H1 (cell line): ENCODE data around the gene WDR35. TPM values are rescaled to one million over a fixed set of nuclear protein-coding genes. Genes with fewer than 3 reads are reported as not detected.

Source experiments
- ASH2L ChIP-seq: fragments of 200-600, 300-600 bp; sonication (generic); IDR thresholded peaks from one replicate; pipeline ENCODE4 v1.7.1; 2017; ENCODE audit warnings: low read length
- BRCA1 ChIP-seq: IDR thresholded peaks from 2 replicates; pipeline ENCODE4 v1.6.1; 2012; ENCODE audit warnings: low read depth, low read length, improper control_type of control experiment
- CBX8 ChIP-seq: fragments of 300-800, 300-1000 bp; sonication (generic); IDR thresholded peaks from 2 replicates; pipeline ENCODE4 v1.7.1; 2016; ENCODE audit warnings: low read depth, low read length, borderline replicate concordance
- CREB1 ChIP-seq: IDR thresholded peaks from 2 replicates; pipeline ENCODE4 v1.6.1; 2012; ENCODE audit warnings: inconsistent platforms
- E2F6 ChIP-seq: IDR thresholded peaks from 2 replicates; pipeline ENCODE4 v1.6.1; 2012; ENCODE audit warnings: inconsistent platforms
- EGR1 ChIP-seq: IDR thresholded peaks from 2 replicates; pipeline ENCODE4 v1.6.1; 2011; ENCODE audit warnings: low read depth, low read length, borderline replicate concordance
- EP300 ChIP-seq, 2 experiments: IDR thresholded peaks; 1 replicate in 1 of 2; 2 replicates in 1 of 2; pipeline ENCODE4 v1.6.1; 2011 to 2012; ENCODE audit warnings: low read depth in 2 of 2, low read length in 2 of 2, mild to moderate bottlenecking in 2 of 2, borderline replicate concordance in 1 of 2, inconsistent platforms in 1 of 2, moderate library complexity in 1 of 2
- GTF2F1 ChIP-seq: IDR thresholded peaks from 2 replicates; pipeline ENCODE4 v1.6.1; 2012; ENCODE audit warnings: low read depth, low read length, improper control_type of control experiment, borderline replicate concordance
- HDAC2 ChIP-seq, 2 experiments: fragments of 300-600 bp in 1 of 2; sonication (generic) in 1 of 2; IDR thresholded peaks; 2 replicates each; pipeline ENCODE4 v1.6.1; 2011 to 2012; ENCODE audit warnings: low read depth in 2 of 2, low read length in 2 of 2, mild to moderate bottlenecking in 2 of 2, moderate library complexity in 2 of 2, borderline replicate concordance in 1 of 2, inconsistent platforms in 1 of 2
- HDAC6 ChIP-seq: IDR thresholded peaks from one replicate; pipeline ENCODE4 v1.7.1; 2012; ENCODE audit warnings: low read depth, mild to moderate bottlenecking, inconsistent platforms, low read length, moderate library complexity
- KDM4A ChIP-seq: IDR thresholded peaks from one replicate; pipeline ENCODE4 v1.7.1; 2012; ENCODE audit warnings: low read depth, mild to moderate bottlenecking, moderate library complexity, low read length, inconsistent platforms; ENCODE audit not compliant: severe bottlenecking
- KDM5A ChIP-seq: fragments of 200-600 bp; IDR thresholded peaks from 2 replicates; pipeline ENCODE4 v1.7.1; 2012; ENCODE audit warnings: mild to moderate bottlenecking, low read length, inconsistent platforms, mixed read lengths
- MAX ChIP-seq: IDR thresholded peaks from 2 replicates; pipeline ENCODE4 v1.6.1; 2012; ENCODE audit warnings: inconsistent platforms
- PHF8 ChIP-seq: fragments of 200-600 bp; sonication (generic); conservative IDR thresholded peaks from 2 replicates; pipeline ENCODE4 v1.7.1; 2012; ENCODE audit warnings: low read depth, mild to moderate bottlenecking, inconsistent platforms, low read length, moderate library complexity
- RNF2 ChIP-seq: fragments of 200-900, 300-1000 bp; sonication (generic); IDR thresholded peaks from 2 replicates; pipeline ENCODE4 v1.7.1; 2016; ENCODE audit warnings: borderline replicate concordance, low read depth, mild to moderate bottlenecking, antibody characterized with exemption, low read length; ENCODE audit not compliant: poor library complexity, severe bottlenecking; ENCODE audit errors: missing control alignments
- SIN3A ChIP-seq, 2 experiments: IDR thresholded peaks in 1 of 2; conservative IDR thresholded peaks in 1 of 2; 2 replicates each; pipeline ENCODE4 v1.6.1; 2011 to 2012; ENCODE audit warnings: low read length in 2 of 2, improper control_type of control experiment in 1 of 2, low read depth in 1 of 2, mild to moderate bottlenecking in 1 of 2
- SP1 ChIP-seq: IDR thresholded peaks from 2 replicates; pipeline ENCODE4 v1.6.1; 2011; ENCODE audit warnings: low read depth, low read length
- SP4 ChIP-seq: IDR thresholded peaks from 2 replicates; pipeline ENCODE4 v1.6.1; 2012; ENCODE audit warnings: low read length, inconsistent platforms
- TAF1 ChIP-seq: IDR thresholded peaks from 2 replicates; pipeline ENCODE4 v1.6.1; 2011; ENCODE audit warnings: mild to moderate bottlenecking, low read depth, low read length
- TAF7 ChIP-seq: optimal IDR thresholded peaks from 2 replicates; pipeline ENCODE3; 2011; ENCODE audit warnings: low read depth, mild to moderate bottlenecking, inconsistent platforms, low read length, moderate library complexity, borderline replicate concordance
- TBP ChIP-seq: IDR thresholded peaks from 2 replicates; pipeline ENCODE4 v1.6.1; 2011; ENCODE audit warnings: low read depth, low read length, improper control_type of control experiment
- TEAD4 ChIP-seq: IDR thresholded peaks from 2 replicates; pipeline ENCODE4 v1.6.1; 2012; ENCODE audit warnings: low read depth, low read length, inconsistent platforms, mixed read lengths
- polyA plus RNA-seq, 7 experiments: library from polyadenylated mRNA; depleted of rRNA in 3 of 7; stranded (reverse) in 5 of 7; unstranded in 2 of 7; fragments of >200 nt in 5 of 7; fragments of 200-250 nt in 2 of 7; gene quantifications; 1 replicate in 5 of 7; 2 replicates in 1 of 7; 4 replicates in 1 of 7; pipeline versions ENCODE4 v1.2.1 to v1.2.3, GENCODE V29; 2011 to 2013; ENCODE audit warnings: missing spikeins in 2 of 7, mixed read lengths in 2 of 7
- total RNA-seq: library from RNA; stranded (reverse); fragmentation: NEBNext Ultra II Directional; extraction: Animal tissue kit (Norgen Biotek cat#: 25700); gene quantifications from 2 replicates; pipeline ENCODE4 v1.2.1, GENCODE V29; 2021

The WDR35 gene
- total and polyA plus RNA-seq, 2 of the 8 experiments (the other 6 are each of a cell fraction or from before 2014, with no cell fraction given), result 9.0 to 25.5 TPM

DNA sequence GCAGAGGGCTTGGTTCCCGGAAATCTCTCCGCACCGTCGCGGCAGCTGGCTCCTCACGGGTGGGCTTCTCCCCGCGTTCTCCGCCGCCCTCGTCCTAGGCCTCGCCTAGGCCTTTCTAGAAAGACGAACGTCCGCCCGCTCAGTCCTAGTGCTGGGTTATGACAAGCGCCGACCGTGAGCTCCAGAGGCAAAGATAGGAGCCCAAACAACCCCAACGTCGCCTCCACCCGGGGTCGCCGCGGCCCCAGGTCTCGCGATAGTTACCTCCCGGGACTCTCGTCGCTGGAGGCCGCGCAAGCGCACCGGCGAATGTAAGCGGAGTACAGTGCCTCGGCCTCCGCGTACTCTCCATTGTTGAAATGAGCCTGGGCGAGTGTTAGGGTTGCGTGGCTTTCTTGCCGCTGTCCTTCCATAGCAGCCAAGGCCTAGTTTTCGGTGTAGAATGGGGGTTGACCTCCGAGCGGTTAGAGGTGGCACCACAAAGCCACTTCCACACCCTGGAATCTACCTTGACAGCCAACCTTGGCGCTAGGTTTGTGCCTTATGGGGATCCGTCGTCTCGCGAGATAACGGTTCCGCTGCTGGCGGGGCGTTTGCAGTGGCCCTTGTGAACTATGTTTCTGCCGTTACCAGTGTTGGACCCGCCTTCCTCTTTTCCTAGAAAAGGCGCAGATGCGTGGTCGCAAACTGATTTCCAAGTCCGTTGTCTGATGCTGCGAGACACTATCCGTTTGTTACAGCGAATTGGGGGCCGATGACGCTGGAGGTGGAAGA, 88.3 kb downstream of the WDR35 start, which contains the start of gene TTC32 (continued):
- no peak for TF ChIP-seq EP300 (IDR thresholded peaks at IDR 0.05; ENCODE audit: borderline replicate concordance in 1 of 2, low read depth in 2 of 2, low read length in 2 of 2)
- 0 out of 2 replicates have a peak, but pooled peaks have one; percentile 18 for TF ChIP-seq SP1
- TF ChIP-seq TEAD4, result peak; percentile 61
- TF ChIP-seq KDM4A, result peak; percentile 98
- TF ChIP-seq RNF2, result no peak
- TF ChIP-seq CBX8, result no peak
- TF ChIP-seq TBP, result peak; percentile 63; the same call in 1 of the 2 replicates
- TF ChIP-seq EGR1, result no peak
- TF ChIP-seq KDM5A, result peak; percentile 35; the same call in 1 of the 2 replicates
- TF ChIP-seq HDAC6, result no peak
- peak; percentile 88 for TF ChIP-seq BRCA1
- 0 out of 2 replicates have a peak, but pooled peaks have one; percentile 47 for TF ChIP-seq GTF2F1
- 0 out of 2 replicates have a peak, but pooled peaks have one; percentile 39 for TF ChIP-seq E2F6
- peak; percentile 64; the same call in 1 of the 2 replicates for TF ChIP-seq SP4
- TF ChIP-seq TAF7, result peak; percentile 35
- peak; percentile 27; the same call in 1 of the 2 replicates for TF ChIP-seq CREB1
- TF ChIP-seq SIN3A (conservative IDR thresholded peaks at IDR 0.05 in 1 of 2, IDR thresholded peaks at IDR 0.05 in 1 of 2; ENCODE audit: low read depth in 1 of 2, low read length in 2 of 2), result peak in 1 of 2 experiments; percentile 77; a peak in 2 of 4 replicates
- peak; percentile 83 for TF ChIP-seq ASH2L
- peak; percentile 78 for TF ChIP-seq TAF1
- TF ChIP-seq MAX, result no peak
- peak; percentile 92 for TF ChIP-seq PHF8
- TF ChIP-seq HDAC2 (IDR thresholded peaks at IDR 0.05; ENCODE audit: borderline replicate concordance in 1 of 2, low read depth in 2 of 2, low read length in 2 of 2), result peak; percentile 34 to 43; a peak in 1 of 4 replicates
